Measurements from ENCODE around the gene COPE.

Gene COPE

GRCh38 chr19:18895038-18895823, 24.0 kb downstream of the COPE start:
- DNase-seq (ENCODE audit: low read depth, low spot score), result peak; percentile 70

GRCh38 chr19:18894254-18895037, 24.7 kb downstream of the COPE start:
- DNase-seq (ENCODE audit: low read depth, low spot score), result peak; percentile 81

- no peak for DNase-seq (ENCODE audit: low read depth, low spot score)
Measured at GRCh38 chr19:18893587-18894253, 25.5 kb downstream of the COPE start.

- DNase-seq (ENCODE audit: low read depth, low spot score), result no peak
Measured at GRCh38 chr19:18889949-18890745, 29.0 kb downstream of the COPE start.

GRCh38 chr19:18886972-18887371, 32.2 kb downstream of the COPE start:
- no peak for DNase-seq (ENCODE audit: low read depth, low spot score)

- DNase-seq (ENCODE audit: low read depth, low spot score), result no peak
Measured at GRCh38 chr19:18883526-18884304, 35.5 kb downstream of the COPE start.

- no peak for DNase-seq (ENCODE audit: low read depth, low spot score)
Measured at GRCh38 chr19:18881491-18881890, 37.7 kb downstream of the COPE start.

- no peak for DNase-seq (ENCODE audit: low read depth, low spot score)
Measured at GRCh38 chr19:18879579-18880373, 39.4 kb downstream of the COPE start.

GRCh38 chr19:18878858-18879578, 40.2 kb downstream of the COPE start:
- DNase-seq (ENCODE audit: low read depth, low spot score), result no peak

GRCh38 chr19:18878058-18878797, 41.0 kb downstream of the COPE start:
- DNase-seq (ENCODE audit: low read depth, low spot score), result no peak

- no peak for DNase-seq (ENCODE audit: low read depth, low spot score)
Measured at GRCh38 chr19:18876865-18877264, 42.3 kb downstream of the COPE start.

- DNase-seq (ENCODE audit: low read depth, low spot score), result no peak
Measured at GRCh38 chr19:18875726-18876125, 43.5 kb downstream of the COPE start.

GRCh38 chr19:18871543-18871942, 47.6 kb downstream of the COPE start:
- DNase-seq (ENCODE audit: low read depth, low spot score), result no peak

GRCh38 chr19:18870531-18871172, 48.5 kb downstream of the COPE start:
- DNase-seq (ENCODE audit: low read depth, low spot score), result no peak

- no peak for DNase-seq (ENCODE audit: low read depth, low spot score)
Measured at GRCh38 chr19:18869781-18870530, 49.2 kb downstream of the COPE start.

GRCh38 chr19:18869023-18869618, 50.1 kb downstream of the COPE start:
- peak; percentile 46 for DNase-seq (ENCODE audit: low read depth, low spot score)
